GM18858 (cell line): ENCODE data around the gene ADAM19.

Source experiments
- ATAC-seq: cut with Tn5 transposase; IDR thresholded peaks from one replicate; pipeline ENCODE4 v1.9.1; 2021; ENCODE audit not compliant: unreplicated experiment

Gene ADAM19, protein sequence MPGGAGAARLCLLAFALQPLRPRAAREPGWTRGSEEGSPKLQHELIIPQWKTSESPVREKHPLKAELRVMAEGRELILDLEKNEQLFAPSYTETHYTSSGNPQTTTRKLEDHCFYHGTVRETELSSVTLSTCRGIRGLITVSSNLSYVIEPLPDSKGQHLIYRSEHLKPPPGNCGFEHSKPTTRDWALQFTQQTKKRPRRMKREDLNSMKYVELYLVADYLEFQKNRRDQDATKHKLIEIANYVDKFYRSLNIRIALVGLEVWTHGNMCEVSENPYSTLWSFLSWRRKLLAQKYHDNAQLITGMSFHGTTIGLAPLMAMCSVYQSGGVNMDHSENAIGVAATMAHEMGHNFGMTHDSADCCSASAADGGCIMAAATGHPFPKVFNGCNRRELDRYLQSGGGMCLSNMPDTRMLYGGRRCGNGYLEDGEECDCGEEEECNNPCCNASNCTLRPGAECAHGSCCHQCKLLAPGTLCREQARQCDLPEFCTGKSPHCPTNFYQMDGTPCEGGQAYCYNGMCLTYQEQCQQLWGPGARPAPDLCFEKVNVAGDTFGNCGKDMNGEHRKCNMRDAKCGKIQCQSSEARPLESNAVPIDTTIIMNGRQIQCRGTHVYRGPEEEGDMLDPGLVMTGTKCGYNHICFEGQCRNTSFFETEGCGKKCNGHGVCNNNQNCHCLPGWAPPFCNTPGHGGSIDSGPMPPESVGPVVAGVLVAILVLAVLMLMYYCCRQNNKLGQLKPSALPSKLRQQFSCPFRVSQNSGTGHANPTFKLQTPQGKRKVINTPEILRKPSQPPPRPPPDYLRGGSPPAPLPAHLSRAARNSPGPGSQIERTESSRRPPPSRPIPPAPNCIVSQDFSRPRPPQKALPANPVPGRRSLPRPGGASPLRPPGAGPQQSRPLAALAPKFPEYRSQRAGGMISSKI

DNA sequence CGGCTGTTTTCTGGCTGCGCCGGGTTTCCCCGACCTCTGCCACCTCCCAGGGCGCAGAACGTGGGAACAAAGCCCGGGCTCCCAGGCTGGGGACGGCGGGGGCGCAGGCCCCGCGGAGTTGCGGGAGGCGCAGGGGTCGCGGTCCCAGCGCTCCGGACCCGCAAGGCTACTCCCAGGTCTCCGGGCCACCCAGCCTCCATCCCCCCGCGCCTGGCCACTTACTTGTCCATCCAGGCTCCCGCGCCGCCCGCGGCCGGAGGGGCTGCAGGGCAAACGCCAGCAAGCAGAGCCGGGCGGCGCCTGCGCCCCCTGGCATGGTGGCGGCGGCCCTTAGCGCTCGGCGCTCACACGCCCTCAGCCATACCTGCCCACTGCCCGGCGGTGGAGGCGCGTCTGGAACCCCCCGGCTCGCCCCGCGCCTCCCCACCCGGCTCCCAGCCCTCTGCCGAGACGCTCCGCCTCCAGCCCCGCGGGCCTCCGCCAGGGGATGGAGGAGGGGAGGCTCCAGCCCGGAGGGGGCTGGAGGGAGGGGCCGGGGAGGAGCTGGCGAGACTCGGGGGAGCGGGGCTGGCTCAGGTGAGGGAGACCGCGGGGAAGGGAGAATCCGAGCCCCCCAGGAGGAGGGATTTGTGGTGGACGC lies at the start of gene ADAM19:
Gene ADAM19 (minus strand): TSS at position 395 of the 640 bp plus-strand sequence. CDS start 79 bp downstream, at position 316.
- no peak for ATAC-seq

DNA sequence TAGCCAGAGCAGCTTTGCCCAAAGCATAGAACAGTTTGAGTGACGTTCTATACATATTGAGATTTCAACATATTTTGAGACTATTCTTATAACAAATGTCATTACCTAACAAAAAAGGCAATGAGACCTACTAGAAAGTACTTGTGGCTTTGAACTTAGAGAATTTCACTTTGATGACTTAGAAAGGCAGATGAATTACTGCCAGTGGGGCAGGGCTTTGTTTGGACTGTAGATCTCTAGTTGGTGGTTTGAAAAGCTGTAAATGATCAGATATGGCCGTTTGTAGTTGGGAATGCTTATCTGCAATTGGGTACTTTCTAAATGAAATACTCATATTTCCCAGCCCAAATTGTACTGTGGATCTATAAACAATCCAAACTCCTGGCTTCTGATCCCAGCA lies 48.6 kb upstream of the ADAM19 start:
- no peak for ATAC-seq

DNA sequence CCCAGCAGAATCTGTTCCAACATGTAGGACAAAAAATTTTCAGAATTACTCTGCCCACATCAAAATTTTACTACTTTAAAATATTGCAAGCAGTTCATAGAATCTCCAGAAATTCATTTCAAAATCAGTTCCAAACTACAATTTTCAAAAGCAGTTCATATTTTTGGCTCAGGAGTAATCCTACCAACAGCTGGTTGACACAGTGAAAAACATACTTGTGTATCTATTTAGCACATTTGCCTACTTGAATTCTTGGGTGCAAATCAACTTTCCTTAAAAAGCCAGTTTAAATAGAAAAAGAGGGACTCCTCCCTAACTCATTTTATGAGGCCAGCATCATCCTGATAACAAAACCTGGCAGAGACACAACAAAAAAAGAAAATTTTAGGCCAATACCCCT lies 45.2 kb upstream of the ADAM19 start:
- no peak for ATAC-seq

- no peak for ATAC-seq
Observed at GRCh38 chr5:157618191-157618765, 42.7 kb upstream of the ADAM19 start.

DNA sequence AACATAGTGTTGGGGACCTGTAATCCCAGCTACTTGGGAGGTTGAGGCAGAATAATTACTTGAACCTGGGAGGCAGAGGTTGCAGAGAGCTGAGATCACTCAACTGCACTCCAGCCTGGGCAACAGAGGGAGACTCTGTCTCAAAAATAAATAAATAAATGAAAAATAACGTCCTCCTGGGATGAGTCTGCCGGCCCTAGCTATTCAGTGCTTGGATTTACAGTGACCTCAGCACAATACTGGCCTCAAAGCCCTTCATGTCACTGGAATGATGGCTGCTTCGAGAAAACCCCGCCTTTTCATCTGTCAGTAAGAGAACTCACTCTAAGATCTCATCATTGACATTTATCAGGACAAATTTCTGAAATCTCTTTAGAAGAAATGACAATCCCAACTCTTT lies 41.2 kb upstream of the ADAM19 start:
- ATAC-seq, result no peak

DNA sequence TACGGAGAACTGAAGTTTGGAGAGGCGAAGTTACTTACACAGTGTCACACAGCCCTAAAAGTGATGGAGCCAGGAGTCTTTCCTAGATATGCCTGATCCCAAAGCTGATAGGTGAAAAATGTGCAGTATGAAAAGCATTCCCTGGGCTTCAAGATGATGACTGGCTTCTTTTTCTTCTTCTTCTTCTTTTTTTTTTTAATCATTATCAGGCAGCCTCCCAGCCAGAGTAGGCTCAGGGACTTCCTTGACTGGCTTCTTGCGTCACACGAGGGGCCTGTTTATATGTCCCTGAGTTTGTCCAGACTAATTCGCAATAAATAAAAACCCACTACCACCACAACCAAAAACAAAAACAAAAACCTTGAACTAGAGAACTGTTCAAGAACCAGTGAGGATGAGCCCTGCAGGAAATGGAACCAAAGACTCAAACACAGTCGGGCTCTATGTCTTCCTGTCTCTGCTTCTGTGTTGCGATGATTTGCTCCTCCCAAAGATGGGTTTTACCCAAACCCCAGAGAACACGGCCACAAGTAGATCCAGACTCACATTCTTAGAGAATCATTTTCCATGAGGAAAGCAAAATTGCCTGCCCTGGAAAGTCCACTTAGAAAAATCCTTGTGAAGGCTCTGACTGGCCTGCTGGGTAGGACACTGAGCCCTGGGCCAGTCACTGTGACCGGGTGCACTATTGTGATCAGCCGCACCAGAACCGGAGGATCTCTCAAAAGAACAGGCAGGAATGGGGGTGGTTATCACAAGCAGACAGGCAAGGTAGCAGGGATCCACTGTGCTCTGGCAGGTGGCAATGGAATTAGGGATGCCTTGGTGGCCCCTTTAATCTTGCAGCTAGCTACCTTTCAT lies 38.0 kb upstream of the ADAM19 start:
- no peak for ATAC-seq

- no peak for ATAC-seq
Observed at GRCh38 chr5:157612581-157612980, 37.0 kb upstream of the ADAM19 start.

DNA sequence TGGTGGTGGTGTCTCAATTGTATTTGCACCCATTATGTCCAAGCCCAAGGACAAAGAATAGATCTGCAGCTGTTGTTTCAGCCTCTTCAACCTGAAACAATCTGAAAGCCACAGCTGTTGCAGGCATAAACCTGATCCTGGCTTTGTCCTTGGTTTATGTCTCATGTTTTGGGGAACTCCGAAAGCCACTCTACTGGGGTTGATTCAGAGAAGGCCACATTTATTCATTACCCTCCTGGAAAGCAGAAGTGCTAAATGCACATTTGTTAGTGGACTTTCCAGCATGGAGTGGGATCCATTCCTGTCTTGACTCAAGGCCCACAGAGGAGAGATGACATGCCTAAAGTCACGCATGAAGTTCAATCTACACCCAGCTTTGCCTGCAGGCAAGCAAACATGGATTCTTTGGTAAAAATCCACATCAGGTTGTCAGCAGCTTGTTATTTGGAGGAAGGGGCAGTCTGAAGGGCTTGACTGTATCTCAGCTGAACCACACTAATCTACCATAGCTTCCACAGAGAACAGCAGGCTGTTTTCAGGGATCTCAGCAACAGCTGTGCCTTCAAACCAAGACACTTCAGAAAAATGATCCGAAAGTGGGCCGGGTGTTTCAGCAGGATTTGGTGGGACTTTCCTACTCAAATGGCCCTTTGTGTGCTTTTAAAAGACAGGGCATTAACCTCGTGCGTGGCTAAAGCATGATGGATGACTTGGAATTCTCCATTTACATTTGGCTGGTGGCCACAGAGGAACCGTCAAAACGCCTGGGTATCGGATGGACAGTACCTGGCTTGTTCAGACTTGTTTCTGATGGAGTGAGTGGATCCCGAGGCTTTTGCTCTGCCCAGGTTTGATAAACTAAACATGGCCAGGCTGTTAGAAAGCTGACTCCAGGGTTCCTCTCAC lies 36.2 kb upstream of the ADAM19 start:
- ATAC-seq, result peak; percentile 47

DNA sequence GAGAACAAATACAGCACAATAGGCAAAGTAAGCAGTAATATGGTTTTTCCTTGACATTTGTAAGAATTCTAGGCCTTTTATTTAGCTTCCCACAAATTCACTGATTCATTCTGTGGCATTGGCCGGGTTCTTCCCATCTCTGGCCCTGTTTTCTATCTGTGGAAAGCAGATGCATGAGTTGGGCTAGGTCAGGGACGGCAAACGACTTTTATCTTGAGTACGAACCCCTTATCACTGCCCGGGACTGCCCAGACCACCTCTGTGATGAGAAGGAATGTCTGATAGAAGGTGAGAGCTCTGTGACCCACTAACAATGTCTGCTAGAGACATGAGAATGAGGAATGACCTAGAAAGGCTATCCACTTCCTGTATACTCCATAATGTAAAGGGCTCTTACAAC lies 35.4 kb upstream of the ADAM19 start:
- ATAC-seq, result no peak

- no peak for ATAC-seq
Observed at GRCh38 chr5:157608972-157609565, 33.5 kb upstream of the ADAM19 start.

DNA sequence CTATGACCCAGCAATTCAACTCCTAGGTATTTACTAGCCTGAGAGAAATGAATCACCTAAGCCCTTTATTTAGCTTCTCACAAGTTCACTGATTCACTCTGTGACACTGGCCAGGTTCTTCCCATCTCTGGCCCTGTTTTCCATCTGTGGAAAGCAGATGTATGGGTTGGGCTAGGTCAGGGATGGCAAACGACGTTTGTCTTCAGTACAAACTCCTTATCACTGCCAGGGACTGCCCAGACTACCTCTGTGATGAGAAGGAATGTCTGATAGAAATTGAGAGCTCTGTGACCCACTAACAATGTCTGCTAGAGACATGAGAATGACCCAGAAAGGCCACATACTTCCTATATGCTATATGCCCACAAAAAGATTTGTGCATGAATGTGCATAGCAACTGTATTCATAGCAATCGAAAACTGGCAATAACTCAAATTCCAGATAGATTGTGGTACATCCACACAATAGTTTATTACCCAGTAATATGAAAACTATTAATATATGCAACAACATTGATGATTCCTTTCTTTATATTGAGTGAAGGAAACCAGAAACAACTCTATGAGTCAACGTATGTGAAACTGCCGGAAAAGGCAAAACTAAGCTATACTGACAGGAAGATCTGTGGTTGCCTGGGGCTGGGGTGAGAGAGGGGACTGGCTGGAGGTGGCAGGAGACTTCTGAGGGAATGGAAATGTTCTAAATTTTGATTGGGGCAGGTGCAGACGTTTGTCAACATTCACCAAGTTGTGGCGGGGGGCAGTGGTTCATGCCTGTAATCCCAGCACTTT lies 32.0 kb upstream of the ADAM19 start:
- ATAC-seq, result peak; percentile 43

GRCh38 chr5:157606046-157606445 lies 30.5 kb upstream of the ADAM19 start:
- no peak for ATAC-seq

DNA sequence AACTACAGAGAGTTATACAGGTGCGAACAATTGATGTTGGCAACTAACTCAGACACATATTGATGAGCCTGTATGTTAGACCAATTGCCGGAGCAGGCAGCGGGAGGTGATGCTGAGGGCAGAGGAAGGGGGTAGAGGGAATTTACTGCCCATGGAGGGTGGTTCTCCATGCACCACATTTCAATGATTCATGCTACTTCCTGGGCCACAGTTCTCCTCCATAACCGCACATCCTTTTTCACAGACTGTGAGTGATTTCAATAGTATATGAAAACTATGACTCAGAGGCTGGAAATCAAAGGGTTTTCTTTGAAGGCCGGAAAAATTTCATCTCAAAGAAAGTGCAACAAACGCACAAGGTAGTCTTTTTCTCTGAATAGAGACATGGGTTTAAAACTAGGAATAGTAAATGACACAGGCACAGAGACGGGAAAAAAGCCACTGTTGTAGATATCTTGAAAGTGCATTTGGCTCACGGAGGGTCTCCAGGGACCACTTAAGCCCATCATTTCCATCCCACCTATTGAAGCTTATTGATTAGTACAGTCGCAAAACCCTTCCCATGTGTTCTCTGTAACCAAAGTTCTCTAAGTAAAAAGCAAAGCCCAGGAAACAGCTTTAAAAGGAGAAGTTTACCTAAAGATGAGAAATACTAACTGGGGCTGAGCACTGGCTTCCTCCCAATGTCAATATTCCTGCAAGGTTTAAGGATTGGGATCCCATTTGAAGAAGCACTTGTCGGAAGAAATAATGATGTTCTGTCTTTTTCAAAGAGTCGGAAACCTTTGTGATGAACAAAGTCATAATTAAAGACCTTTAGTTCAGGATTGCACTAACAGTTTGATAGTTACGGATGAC lies 28.0 kb upstream of the ADAM19 start:
- no peak for ATAC-seq

GRCh38 chr5:157602505-157602904 lies 26.9 kb upstream of the ADAM19 start:
- peak; percentile 47 for ATAC-seq

DNA sequence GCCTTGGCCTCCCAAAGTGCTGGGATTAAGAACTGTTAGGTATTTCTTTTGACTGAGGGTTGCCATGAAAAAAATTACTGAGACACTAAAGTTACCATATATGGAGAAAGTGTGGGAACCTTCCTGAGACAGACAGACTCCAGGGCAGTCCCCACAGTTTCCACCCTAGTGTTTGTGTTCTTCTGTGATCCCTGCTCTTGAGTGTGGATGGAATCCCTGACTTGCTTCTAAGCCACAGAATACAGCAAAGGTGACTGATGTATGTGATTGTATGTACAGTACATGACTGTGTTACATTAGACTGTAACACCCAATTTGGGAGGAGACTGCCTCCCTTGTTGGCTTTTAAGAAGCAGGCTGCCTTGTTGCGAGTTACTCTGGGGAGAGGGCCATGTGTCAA lies 24.7 kb upstream of the ADAM19 start:
- ATAC-seq, result no peak

DNA sequence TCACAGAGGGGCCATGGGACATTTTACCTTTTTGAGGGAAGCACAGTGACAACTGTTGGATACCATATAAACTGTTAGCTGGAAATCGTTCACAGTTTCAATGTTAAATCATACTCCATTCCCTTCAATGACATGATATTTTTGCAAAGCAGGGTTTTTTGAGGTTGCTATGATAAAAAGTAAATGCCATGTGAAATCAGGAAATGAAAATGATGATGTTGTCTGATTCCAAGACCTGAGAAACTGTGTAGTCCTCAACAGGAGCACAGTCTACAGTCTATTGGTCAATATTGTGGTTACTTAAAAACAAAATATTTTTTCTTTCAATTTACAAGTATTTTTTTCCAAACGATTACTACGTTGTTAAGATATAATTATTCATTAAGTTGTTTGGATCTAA lies 24.0 kb upstream of the ADAM19 start:
- ATAC-seq, result no peak

- no peak for ATAC-seq
Observed at GRCh38 chr5:157598350-157598936, 22.9 kb upstream of the ADAM19 start.
